H1 (cell line): ENCODE data around the gene HSPA1B. TPM values are rescaled to one million over a fixed set of nuclear protein-coding genes. Genes with fewer than 3 reads are reported as not detected.

Experiments used
- CBX5 ChIP-seq: fragments of 300-800, 300-1000 bp; sonication (generic); IDR thresholded peaks from 2 replicates; pipeline ENCODE4 v1.7.1; 2016; ENCODE audit warnings: antibody characterized with exemption, low read length, low read depth
- EZH2 ChIP-seq: fragments of 200-600 bp; sonication (generic); IDR thresholded peaks from 2 replicates; pipeline ENCODE4 v1.7.1; 2012; ENCODE audit warnings: low read depth, mild to moderate bottlenecking, moderate library complexity, low read length, inconsistent platforms; ENCODE audit not compliant: severe bottlenecking
- SP4 ChIP-seq: IDR thresholded peaks from 2 replicates; pipeline ENCODE4 v1.6.1; 2012; ENCODE audit warnings: low read length, inconsistent platforms
- TAF1 ChIP-seq: IDR thresholded peaks from 2 replicates; pipeline ENCODE4 v1.6.1; 2011; ENCODE audit warnings: mild to moderate bottlenecking, low read depth, low read length
- YY1 ChIP-seq: IDR thresholded peaks from 2 replicates; pipeline ENCODE4 v1.6.1; 2011; ENCODE audit warnings: low read depth, mild to moderate bottlenecking, low read length
- polyA plus RNA-seq, 7 experiments: library from polyadenylated mRNA; depleted of rRNA in 3 of 7; stranded (reverse) in 5 of 7; unstranded in 2 of 7; fragments of >200 nt in 5 of 7; fragments of 200-250 nt in 2 of 7; gene quantifications; 1 replicate in 5 of 7; 2 replicates in 1 of 7; 4 replicates in 1 of 7; pipeline versions ENCODE4 v1.2.1 to v1.2.3, GENCODE V29; 2011 to 2013; ENCODE audit warnings: missing spikeins in 2 of 7, mixed read lengths in 2 of 7
- total RNA-seq: library from RNA; stranded (reverse); fragmentation: NEBNext Ultra II Directional; extraction: Animal tissue kit (Norgen Biotek cat#: 25700); gene quantifications from 2 replicates; pipeline ENCODE4 v1.2.1, GENCODE V29; 2021

HSPA1B gene
- total and polyA plus RNA-seq, 2 of the 8 experiments (the other 6 are each of a cell fraction or from before 2014, with no cell fraction given) = 36.6 to 76.6 TPM

DNA sequence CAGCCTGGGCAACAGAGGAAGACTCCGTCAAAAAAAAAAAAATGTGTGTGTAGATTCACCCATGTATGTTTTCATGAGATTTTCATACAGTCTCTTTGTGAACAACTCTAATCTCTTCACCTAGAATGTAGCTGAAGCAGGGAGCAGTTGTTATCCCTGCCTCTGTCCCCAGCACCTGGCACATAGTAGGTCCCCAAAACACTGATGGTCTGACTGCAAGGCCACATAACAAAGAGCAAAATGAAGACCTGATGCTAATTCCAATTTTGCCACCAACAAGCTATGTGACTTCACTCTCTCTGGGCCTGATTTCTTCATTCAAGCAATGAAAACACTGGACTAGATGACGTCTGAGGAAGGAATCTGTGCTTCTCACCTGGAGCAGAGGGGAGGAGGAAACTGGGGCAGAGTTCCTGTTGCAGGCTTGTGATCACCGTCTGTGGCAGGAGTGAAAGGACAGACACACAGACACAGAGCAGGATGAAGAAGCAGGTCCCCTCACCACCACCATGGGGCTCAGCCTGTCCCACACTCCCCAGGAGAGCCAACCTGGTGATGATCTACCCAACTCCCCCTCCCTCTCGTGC is 46.6 kb downstream of the HSPA1B start (continued):
- TF ChIP-seq CBX5 = no peak
- no peak for TF ChIP-seq YY1
- TF ChIP-seq EZH2 = no peak
- no peak for TF ChIP-seq SP4
- TF ChIP-seq TAF1 = no peak
